Ovary (tissue), 3 donors: ENCODE results near the gene CILP.

Source experiments
- EP300 ChIP-seq: sonication (generic); formaldehyde crosslinking; IDR thresholded peaks from one replicate; pipeline ENCODE4 v1.6.1; 2017; ENCODE audit warnings: antibody characterized with exemption
- POLR2A ChIP-seq: fragments of 450-650 bp; IDR thresholded peaks from one replicate; pipeline ENCODE4 v1.6.1; 2017; ENCODE audit warnings: antibody characterized with exemption, mild to moderate bottlenecking, moderate library complexity
- TF ChIP-seq, protein P1 (sequence below), 3 donors: fragments of 450-650 bp in 2 of 3; fragments of 200-600 bp in 1 of 3; IDR thresholded peaks; one replicate each; pipeline versions ENCODE4 v1.5.1 to v1.8.0; 2016 to 2022; ENCODE audit warnings: antibody characterized with exemption in 3 of 3, mild to moderate bottlenecking in 1 of 3
- donor health status: DM: no; HTN: no; CAD: no.

DNA sequence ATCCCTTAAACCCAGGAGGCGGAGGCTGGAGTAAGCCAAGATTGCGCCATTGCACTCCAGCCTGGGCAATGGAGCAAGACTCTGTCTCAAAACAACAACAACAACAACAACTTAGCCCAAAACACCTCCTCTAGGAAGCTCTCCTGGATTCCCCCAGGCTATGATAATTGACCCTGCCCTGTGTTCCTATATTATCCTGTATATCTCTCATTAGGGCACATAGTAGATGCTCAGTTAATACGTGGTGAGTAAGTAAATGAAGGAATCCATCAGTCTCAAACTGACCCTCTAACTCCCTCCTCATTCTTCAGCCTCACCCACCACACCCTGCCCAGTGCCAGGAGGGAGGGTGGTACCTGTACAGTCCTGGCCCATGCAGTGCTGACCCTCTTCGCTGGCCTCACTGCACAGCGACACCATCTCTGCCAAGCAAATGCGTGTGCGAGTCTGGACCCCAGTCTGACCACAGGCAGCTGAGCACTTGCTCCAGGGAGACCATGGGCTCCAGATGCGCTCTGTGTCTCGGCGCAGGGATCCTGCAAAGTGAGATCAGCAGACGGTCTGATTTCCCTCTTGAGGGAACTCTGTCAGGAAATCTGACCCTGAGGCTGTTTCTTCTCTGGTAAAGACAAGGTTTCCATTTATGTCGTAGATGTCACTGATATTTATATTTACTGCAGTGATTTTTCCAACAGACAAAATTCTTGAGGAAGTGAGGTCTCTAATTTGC is 6.2 kb downstream of the CILP start:
- TF ChIP-seq, protein P1, sequence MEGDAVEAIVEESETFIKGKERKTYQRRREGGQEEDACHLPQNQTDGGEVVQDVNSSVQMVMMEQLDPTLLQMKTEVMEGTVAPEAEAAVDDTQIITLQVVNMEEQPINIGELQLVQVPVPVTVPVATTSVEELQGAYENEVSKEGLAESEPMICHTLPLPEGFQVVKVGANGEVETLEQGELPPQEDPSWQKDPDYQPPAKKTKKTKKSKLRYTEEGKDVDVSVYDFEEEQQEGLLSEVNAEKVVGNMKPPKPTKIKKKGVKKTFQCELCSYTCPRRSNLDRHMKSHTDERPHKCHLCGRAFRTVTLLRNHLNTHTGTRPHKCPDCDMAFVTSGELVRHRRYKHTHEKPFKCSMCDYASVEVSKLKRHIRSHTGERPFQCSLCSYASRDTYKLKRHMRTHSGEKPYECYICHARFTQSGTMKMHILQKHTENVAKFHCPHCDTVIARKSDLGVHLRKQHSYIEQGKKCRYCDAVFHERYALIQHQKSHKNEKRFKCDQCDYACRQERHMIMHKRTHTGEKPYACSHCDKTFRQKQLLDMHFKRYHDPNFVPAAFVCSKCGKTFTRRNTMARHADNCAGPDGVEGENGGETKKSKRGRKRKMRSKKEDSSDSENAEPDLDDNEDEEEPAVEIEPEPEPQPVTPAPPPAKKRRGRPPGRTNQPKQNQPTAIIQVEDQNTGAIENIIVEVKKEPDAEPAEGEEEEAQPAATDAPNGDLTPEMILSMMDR (IDR thresholded peaks at IDR 0.05): no peak
- TF ChIP-seq POLR2A (no peak), EP300 (no peak)
